IPS-18c (cell line): ENCODE results near the gene CATSPERE.
A peak's percentile ranks its signal among the peaks of the same experiment; 100 is the strongest.
"Not testable (repeated sequence)": the region's sequence is repeated elsewhere in the genome, so short reads cannot be mapped to it uniquely, and the experiment has no call there.

ENCODE experiments used
- H3K4me3 ChIP-seq: 2 replicates; pipeline ENCODE4 v1.7.0; 2013; ENCODE audit warnings: low read depth, mild to moderate bottlenecking, low read length, moderate library complexity; ENCODE audit not compliant: insufficient read depth
- H3K9me3 ChIP-seq: one replicate; pipeline ENCODE4 v1.6.1; 2013; ENCODE audit warnings: mild to moderate bottlenecking, low read length, moderate library complexity; ENCODE audit not compliant: control insufficient read depth, insufficient read depth

Gene CATSPERE

GRCh38 chr1:244445320-244446181 lies 15.5 kb upstream of the CATSPERE start:
- H3K4me3 ChIP-seq = no peak overlapping the region
- no peaks in the 10 kb centered on the region for H3K9me3 ChIP-seq

DNA sequence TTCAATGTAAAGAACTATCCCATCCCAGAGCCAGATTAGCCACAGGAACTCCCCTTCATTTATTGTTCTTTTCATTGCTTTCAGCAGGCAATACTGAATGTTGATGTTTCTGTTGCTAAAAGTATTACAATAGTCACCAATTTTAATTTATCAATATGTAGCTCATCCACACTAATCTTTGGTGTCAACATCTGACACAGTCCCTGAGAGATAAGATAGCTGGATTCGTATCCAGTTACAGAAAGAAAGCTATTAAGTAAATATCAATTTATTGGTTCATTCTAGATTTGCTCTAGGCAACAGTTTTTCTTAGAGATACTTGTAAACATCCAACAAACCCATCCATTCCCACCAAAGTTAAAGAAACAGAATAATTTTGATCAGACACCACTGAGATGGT lies 14.0 kb upstream of the CATSPERE start:
- H3K4me3 ChIP-seq = no peak overlapping the region
- H3K9me3 ChIP-seq = no peaks in the 10 kb centered on the region

DNA sequence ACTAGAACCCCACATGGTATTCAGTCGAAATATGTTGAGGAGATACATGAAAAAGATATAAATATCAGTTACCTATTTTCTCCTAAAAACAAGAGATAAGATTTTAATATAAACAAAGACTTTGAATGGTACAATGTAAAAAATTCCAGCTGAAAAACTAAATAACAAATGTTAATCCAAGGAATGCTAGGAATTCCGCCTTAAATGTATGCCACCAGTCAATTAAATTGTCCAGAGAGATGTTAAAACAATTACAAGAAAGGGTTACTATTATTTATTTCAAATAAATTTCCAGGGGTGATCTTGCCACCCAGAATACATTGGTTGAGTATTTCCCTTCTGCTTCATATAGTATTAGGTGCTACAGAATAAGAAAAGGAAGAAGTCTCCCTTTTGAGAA lies 13.5 kb upstream of the CATSPERE start:
- no peak overlapping the region for H3K4me3 ChIP-seq
- H3K9me3 ChIP-seq = no peaks in the 10 kb centered on the region

- no peak overlapping the region for H3K4me3 ChIP-seq
Measured at GRCh38 chr1:244448279-244449036, 12.6 kb upstream of the CATSPERE start.

DNA sequence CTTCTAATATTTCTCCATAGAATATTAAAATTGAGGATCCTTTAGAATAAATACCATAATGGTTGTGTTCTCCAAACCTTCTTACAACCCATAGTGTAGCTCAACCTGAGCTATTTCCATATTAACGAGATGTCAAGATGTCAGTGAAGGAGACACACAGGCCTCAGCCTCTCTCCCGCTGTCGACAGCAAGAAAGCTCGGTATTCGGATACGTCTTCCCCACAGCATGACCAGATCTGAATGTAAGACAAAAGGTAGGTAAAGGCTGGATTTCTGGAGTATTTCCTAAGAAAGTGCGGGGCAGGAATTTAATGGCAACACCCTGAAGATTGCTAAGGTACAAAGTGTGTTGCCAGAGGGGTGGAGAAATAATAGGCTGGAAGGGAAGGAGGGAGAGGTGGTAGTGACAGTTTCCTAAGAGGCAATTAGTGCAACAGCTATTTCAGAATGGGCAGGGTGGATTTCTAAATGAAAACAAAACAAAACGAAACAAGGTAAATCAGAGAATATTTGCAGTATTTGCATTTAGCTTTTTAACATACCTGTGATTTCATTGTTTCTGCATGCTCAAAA lies 11.1 kb upstream of the CATSPERE start:
- Histone ChIP-seq H3K4me3 (peak overlapping the region; percentile 93; the same call in 1 of the 2 replicates), H3K9me3 (no peaks in the 10 kb centered on the region)

More at GRCh38 chr1:244448279-244449036, 12.6 kb upstream of the CATSPERE start:
- H3K9me3 ChIP-seq = no peaks in the 10 kb centered on the region

GRCh38 chr1:244450597-244451538 lies 10.2 kb upstream of the CATSPERE start:
- Histone ChIP-seq H3K4me3 (peak overlapping the region; percentile 93), H3K9me3 (no peaks in the 10 kb centered on the region)

- H3K9me3 ChIP-seq = no peaks in the 10 kb centered on the region
- peak within 1 kb of the TSS; percentile 93 for H3K4me3 ChIP-seq
Measured at GRCh38 chr1:244451539-244451950, 9.5 kb upstream of the CATSPERE start, which contains the start of gene ADSS2. Gene ADSS2 (minus strand): TSS chr1:244451909. CDS start chr1:244451817, 92 bp downstream.

GRCh38 chr1:244451951-244452795 lies 8.9 kb upstream of the CATSPERE start:
- no peaks in the 10 kb centered on the region for H3K9me3 ChIP-seq
- H3K4me3 ChIP-seq = peak overlapping the region; percentile 93; the same call in 1 of the 2 replicates

DNA sequence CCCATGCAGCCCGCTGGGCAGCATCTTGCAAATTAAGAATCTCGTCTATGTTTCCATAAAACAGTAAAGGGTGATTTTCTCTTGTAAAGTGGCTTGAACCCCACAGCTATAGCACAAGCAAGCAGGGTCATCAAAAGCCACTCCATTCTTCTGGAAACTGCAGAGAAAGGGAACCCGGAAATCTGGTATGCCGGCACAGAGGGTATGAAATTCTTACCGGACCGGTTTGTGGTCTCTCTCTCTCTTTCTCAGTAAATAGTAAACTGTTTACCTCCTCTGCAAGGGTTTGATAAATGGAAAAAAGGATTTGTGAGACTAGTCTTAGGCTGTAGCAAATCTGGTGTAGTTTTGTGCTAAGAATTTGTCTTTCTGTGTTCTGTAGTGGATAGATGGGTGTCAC lies 6.7 kb upstream of the CATSPERE start:
- no peaks in the 10 kb centered on the region for H3K9me3 ChIP-seq
- no peak overlapping the region for H3K4me3 ChIP-seq

GRCh38 chr1:244456586-244456985 lies 4.5 kb upstream of the CATSPERE start:
- Histone ChIP-seq H3K9me3 (peaks cover 2% of the 10 kb centered on the region), H3K4me3 (no peak overlapping the region)

DNA sequence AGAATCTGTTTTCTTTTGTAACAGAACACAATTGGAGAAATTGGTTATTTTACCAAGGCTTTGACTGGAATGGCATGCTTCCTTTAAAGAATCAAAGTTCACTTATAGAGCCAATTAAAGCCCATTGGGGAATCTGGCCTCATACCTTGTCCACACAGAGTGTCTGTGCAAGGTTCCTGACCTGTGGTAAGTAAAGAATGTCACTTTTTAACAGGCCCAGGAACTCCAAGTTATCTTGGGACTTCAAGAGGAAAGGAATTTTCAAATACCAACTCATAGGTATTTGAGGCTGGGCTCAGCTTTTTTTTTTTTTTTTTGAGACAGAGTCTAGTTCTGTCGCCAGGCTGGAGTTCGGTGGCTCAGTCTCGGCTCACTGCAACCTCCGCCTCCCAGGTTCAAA lies 2.3 kb upstream of the CATSPERE start:
- no peak overlapping the region for H3K4me3 ChIP-seq
- H3K9me3 ChIP-seq = peaks cover 2% of the 10 kb centered on the region

GRCh38 chr1:244460197-244460596 lies 876 bp upstream of the CATSPERE start:
- Histone ChIP-seq H3K9me3 (peaks cover 2% of the 10 kb centered on the region), H3K4me3 (no peak overlapping the region)

DNA sequence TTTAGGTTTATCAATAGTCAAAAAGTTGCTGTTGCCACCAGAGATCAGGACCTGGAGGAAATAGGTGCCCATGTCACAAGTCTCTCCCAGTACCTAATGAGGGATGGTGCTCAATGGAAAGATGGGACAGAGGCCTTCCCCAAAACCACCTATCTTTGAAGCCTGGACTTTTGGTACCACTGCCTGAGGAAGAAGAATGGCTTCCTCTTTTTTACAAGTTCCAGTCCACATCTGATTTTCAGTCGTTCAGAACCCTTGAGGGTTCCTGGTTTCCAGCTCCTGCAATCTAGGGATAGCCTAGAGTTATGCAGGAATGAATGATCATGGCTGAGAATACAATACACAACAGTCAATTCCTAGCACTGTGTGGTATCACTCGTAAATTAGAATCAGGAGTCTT lies 5.7 kb downstream of the CATSPERE start:
- Histone ChIP-seq H3K4me3 (no peak overlapping the region), H3K9me3 (no peaks in the 10 kb centered on the region)

GRCh38 chr1:244473059-244473605 lies 12.1 kb downstream of the CATSPERE start:
- no peaks in the 10 kb centered on the region for H3K9me3 ChIP-seq
- no peak overlapping the region for H3K4me3 ChIP-seq

DNA sequence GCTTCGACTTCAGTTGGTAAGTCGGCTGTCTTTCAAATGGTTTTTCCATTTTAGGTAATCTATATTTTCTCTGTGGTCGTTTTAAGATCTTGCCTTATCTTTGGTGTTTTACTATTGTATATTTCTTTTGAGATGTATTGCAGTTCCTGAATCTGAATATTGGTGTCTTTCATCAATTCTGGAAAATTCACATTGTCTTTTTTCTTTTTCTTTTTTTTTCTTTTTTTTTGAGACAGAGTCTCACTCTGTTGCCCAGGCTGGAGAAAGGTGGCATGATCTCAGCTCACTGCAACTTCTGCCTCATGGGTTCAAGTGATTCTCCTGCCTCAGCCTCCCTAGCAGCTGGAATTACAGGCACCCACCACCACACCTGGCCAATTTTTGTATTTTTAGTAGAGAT lies 23.9 kb downstream of the CATSPERE start:
- not testable (repeated sequence) for H3K9me3 ChIP-seq, H3K4me3 ChIP-seq

GRCh38 chr1:244494653-244495052 lies 33.6 kb downstream of the CATSPERE start:
- Histone ChIP-seq H3K4me3 (no peak overlapping the region), H3K9me3 (no peaks in the 10 kb centered on the region)
